OCI-LY1 (cell line): Measurements from ENCODE around the gene RBMS1.

Source experiments
- CTCF ChIP-seq: fragments of 200-600 bp; sonication (generic), shearing (Covaris generic); IDR thresholded peaks from 2 replicates; pipeline ENCODE4 v1.5.1; 2017; ENCODE audit warnings: mild to moderate bottlenecking, antibody characterized with exemption, low read length, moderate library complexity, mixed read lengths
- EZH2 ChIP-seq: fragments of 200-600 bp; sonication (generic), shearing (Covaris generic); IDR thresholded peaks from 2 replicates; pipeline ENCODE4 v1.8.0; 2017; ENCODE audit warnings: borderline replicate concordance, mixed run types, mild to moderate bottlenecking, antibody characterized with exemption, low read length, moderate library complexity, mixed read lengths

GRCh38 chr2:160509016-160509415 lies 15.4 kb upstream of the RBMS1 start:
- TF ChIP-seq EZH2 (no peak), CTCF (no peak)
